A673 (cell line): ENCODE measurements around the gene ADCY4. TPM values are rescaled to one million over a fixed set of nuclear protein-coding genes. Genes with fewer than 3 reads are reported as not detected.

Experiments used
- BruUV-seq: library from RNA; stranded (reverse); fragments of 400-500 nt; replicated peaks from 2 replicates; lab custom pipeline; 2021; lab: Mats Ljungman, UMichigan
- CTCF ChIA-PET: fragments of 300-600 bp; sonication (Branson Sonifier 250); formaldehyde crosslinking; loops from one replicate; lab custom pipeline; 2022; ENCODE audit warnings: antibody characterized with exemption; lab: Charles Lee
- POLR2A ChIA-PET: fragments of 300-600 bp; sonication (Branson Sonifier 250); formaldehyde crosslinking; loops from one replicate; lab custom pipeline; 2022; ENCODE audit warnings: antibody characterized with exemption; ENCODE audit not compliant: low non-redundant PET; lab: Charles Lee
- DNase-seq: peaks from one replicate; pipeline ENCODE4 v3.0.0-alpha.2; 2015; ENCODE audit warnings: low spot score
- H3K27ac ChIP-seq: fragments of 200-600 bp; sonication (generic); 2 replicates; pipeline ENCODE4 v1.5.1; 2016; ENCODE audit warnings: mixed run types, low read depth, mild to moderate bottlenecking, mixed read lengths, antibody characterized with exemption, low read length; ENCODE audit not compliant: poor library complexity, severe bottlenecking
- H3K27me3 ChIP-seq: fragments of 200-600 bp; sonication (generic); replicated peaks from 2 replicates; pipeline ENCODE4 v1.6.1; 2017; ENCODE audit warnings: mixed run types, low read depth, mild to moderate bottlenecking, mixed read lengths, antibody characterized with exemption, low read length; ENCODE audit not compliant: insufficient read depth, poor library complexity
- H3K36me3 ChIP-seq: fragments of 200-600 bp; sonication (generic); 2 replicates; pipeline ENCODE4 v1.6.1; 2016; ENCODE audit warnings: mixed run types, mild to moderate bottlenecking, mixed read lengths, antibody characterized with exemption, low read length; ENCODE audit not compliant: insufficient read depth, poor library complexity, severe bottlenecking
- H3K4me1 ChIP-seq: fragments of 200-600 bp; sonication (generic); 2 replicates; pipeline ENCODE4 v1.6.1; 2017; ENCODE audit warnings: mixed run types, mild to moderate bottlenecking, mixed read lengths, antibody characterized with exemption, low read length; ENCODE audit not compliant: insufficient read depth, poor library complexity, severe bottlenecking
- H3K4me3 ChIP-seq: fragments of 200-600 bp; sonication (generic); 2 replicates; pipeline ENCODE4 v1.5.1; 2016; ENCODE audit warnings: low read depth, mixed run types, mild to moderate bottlenecking, mixed read lengths, low read length; ENCODE audit not compliant: poor library complexity, severe bottlenecking
- H3K9me3 ChIP-seq: fragments of 200-600 bp; sonication (generic); 2 replicates; pipeline ENCODE4 v1.6.1; 2016; ENCODE audit warnings: mixed run types, low read depth, mild to moderate bottlenecking, mixed read lengths, antibody characterized with exemption, low read length; ENCODE audit not compliant: poor library complexity, severe bottlenecking
- EZH2 ChIP-seq: fragments of 200-600 bp; sonication (generic); IDR thresholded peaks from 2 replicates; pipeline ENCODE4 v1.6.1; 2017; ENCODE audit warnings: borderline replicate concordance, low read depth, mild to moderate bottlenecking, mixed read lengths, antibody characterized with exemption, low read length; ENCODE audit not compliant: poor library complexity, severe bottlenecking
- intact Hi-C: fragments of 100-400 bp; cut with micrococcal nuclease; formaldehyde crosslinking; loops from one replicate; pipeline ENCODE4 v1.10.0; 2022; ENCODE audit not compliant: unreplicated experiment
- total RNA-seq: library from RNA; stranded (reverse); gene quantifications from 2 replicates; pipeline ENCODE4 v1.2.3, GENCODE V29; 2021
- TF ChIP-seq, protein P1 (sequence below): fragments of 300-800, 200-600 bp; sonication (generic); conservative IDR thresholded peaks from 2 replicates; pipeline ENCODE4 v1.5.1; 2017; ENCODE audit warnings: low read depth, mild to moderate bottlenecking, antibody characterized with exemption, low read length, moderate library complexity, mixed read lengths

ADCY4 gene
- total RNA-seq, 1 experiment from 2014 or later, result 0.84 TPM

DNA sequence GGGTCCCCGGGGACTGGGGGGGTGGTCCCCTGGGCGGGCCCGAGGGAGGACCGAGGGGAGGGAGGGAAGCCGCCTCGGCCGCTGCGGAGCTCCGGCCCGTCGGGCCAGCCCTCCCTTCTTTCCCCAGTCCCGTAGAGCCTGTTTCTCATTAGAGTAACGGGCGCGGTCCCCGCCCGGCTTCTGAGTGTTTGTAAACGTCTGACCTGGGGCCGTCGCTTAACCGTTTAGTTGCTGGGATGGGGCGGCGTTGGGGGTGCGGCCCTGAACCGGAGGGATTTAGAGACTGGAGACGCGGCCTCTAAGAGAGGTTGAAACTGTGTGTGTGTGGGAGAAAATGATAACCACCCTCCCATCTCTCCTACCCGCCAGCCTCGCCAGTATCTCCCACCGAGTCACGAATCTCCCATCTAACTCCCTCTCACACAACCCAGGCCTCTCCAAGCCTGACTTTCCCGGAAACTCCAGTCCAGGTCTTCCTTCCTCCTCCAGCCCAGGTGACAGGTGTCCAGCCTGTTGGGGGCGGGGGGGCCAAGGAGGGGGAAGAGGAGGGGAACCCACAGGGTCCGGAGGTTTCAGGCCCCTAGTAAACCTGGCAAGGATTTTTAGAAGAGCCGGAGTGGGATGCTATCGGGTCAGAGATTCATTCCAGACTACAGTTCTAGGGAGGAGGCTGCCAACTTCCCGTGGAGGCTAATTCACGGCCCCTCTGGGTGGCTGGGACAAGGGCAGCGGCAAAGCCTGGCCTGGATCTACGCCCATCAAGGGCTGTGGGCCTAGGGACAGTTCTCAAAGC lies 32.0 kb upstream of the ADCY4 start:
- CTCF ChIA-PET, result interaction anchor here (0.7 to 2.1 kb wide), 3 partner anchors 63 to 389 kb away, joined by 4 to 14 read pairs (median 4); partner anchors contain the start of genes CBLN3 and KHNYN
- H3K27me3 ChIP-seq, result no peaks in the 10 kb centered on the region
- H3K36me3 ChIP-seq, result no peaks in the 10 kb centered on the region
- TF ChIP-seq, protein P1, sequence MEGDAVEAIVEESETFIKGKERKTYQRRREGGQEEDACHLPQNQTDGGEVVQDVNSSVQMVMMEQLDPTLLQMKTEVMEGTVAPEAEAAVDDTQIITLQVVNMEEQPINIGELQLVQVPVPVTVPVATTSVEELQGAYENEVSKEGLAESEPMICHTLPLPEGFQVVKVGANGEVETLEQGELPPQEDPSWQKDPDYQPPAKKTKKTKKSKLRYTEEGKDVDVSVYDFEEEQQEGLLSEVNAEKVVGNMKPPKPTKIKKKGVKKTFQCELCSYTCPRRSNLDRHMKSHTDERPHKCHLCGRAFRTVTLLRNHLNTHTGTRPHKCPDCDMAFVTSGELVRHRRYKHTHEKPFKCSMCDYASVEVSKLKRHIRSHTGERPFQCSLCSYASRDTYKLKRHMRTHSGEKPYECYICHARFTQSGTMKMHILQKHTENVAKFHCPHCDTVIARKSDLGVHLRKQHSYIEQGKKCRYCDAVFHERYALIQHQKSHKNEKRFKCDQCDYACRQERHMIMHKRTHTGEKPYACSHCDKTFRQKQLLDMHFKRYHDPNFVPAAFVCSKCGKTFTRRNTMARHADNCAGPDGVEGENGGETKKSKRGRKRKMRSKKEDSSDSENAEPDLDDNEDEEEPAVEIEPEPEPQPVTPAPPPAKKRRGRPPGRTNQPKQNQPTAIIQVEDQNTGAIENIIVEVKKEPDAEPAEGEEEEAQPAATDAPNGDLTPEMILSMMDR, result no peak
- TF ChIP-seq EZH2, result no peak
- H3K4me1 ChIP-seq, result peaks cover 12% of the 10 kb centered on the region
- H3K27ac ChIP-seq, result peak overlapping the region; percentile 91
- DNase-seq, result peak; percentile 96
- no peaks in the 10 kb centered on the region for H3K9me3 ChIP-seq
- peak overlapping the region; percentile 95 for H3K4me3 ChIP-seq
- intact Hi-C loops, result loop anchor here (1.0 to 5.0 kb wide), 3 partner anchors 31 to 45 kb away; no protein-coding TSS in a partner anchor
- BruUV-seq, result no TSS peak
- POLR2A ChIA-PET, result no interaction called here

DNA sequence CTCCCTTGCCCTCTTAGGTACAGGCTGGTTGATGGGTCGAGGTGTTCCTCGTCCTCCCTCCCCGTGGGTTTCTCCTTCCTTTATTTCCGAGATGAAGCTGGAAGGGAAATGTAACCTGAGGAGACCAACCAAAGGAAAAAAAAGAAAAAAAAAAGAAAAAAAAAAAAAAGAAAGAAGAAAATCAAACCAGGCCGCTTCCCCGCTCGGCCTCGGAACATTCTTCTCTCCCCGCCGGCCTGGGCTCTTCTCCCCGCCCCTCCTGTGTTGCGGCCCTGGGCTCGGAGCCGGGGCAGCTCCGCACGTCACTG lies 31.5 kb upstream of the ADCY4 start:
- no peak for DNase-seq
- TF ChIP-seq, protein P1, result no peak
- no peak for TF ChIP-seq EZH2
- ChIA-PET CTCF (interaction anchor here (0.7 to 2.1 kb wide), 3 partner anchors 63 to 389 kb away, joined by 4 to 14 read pairs (median 4); partner anchors contain the start of genes CBLN3 and KHNYN), POLR2A (interaction anchor here (0.7 kb wide), 1 partner anchor 74 kb away, joined by 16 read pairs; no protein-coding TSS in a partner anchor)
- Histone ChIP-seq H3K4me1 (peaks cover 12% of the 10 kb centered on the region), H3K9me3 (no peaks in the 10 kb centered on the region), H3K27ac (peak overlapping the region; percentile 91), H3K27me3 (no peaks in the 10 kb centered on the region), H3K36me3 (no peaks in the 10 kb centered on the region), H3K4me3 (peak overlapping the region; percentile 95)
- BruUV-seq, result no TSS peak
- intact Hi-C loops, result loop anchor here (5.0 kb wide), 1 partner anchor 46 kb away; no protein-coding TSS in a partner anchor

DNA sequence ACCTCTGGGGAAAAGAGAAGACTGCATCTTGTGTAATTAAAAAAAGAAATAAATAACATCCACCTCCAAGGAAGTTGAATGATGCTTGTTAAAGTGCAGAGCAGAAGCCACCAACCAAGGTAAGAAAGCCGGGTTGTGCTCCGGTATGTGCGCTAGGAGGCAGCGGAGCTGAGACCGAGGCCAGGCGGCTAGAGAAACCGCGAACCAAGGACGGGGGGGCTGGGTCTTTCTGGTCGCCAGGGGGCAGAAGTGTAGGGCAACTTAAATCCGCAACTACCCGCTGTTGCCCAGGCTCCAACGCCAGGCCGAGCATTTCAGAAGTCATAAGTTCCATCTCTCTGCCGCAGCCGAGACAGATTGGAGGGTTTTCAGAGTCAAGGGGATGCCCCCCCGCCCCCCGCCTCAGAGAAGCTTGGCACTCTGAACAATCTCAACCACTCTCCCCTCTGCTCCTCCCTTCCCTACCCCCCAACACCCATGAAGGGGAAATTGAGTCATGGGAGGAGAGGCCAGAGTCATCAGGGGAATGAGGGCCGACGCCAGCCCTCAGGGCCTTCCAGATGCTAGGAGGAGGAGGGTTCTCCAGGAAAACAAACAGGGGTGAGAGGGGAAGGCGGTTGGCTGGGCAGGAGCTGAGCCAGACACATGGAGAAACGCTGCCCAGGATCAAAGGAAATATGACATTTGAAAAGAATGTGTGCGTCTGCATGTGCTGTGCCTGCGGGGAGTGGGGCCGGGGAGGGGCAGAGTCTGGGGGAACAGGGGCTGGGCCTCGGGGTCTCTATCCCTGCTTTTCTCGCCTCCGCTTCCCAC lies 30.9 kb upstream of the ADCY4 start:
- ChIA-PET CTCF (interaction anchor here (0.7 to 2.1 kb wide), 3 partner anchors 64 to 71 kb away, joined by 3 to 14 read pairs (median 4); partner anchors contain the start of genes CBLN3 and KHNYN), POLR2A (interaction anchor here (0.7 kb wide), 1 partner anchor 74 kb away, joined by 16 read pairs; no protein-coding TSS in a partner anchor)
- peak; percentile 77 for DNase-seq
- peak overlapping the region; percentile 95 for H3K4me3 ChIP-seq
- no peaks in the 10 kb centered on the region for H3K36me3 ChIP-seq
- TSS peak; percentile 89 for BruUV-seq
- TF ChIP-seq, protein P1, result peak; percentile 65
- no peak for TF ChIP-seq EZH2
- H3K27ac ChIP-seq, result peak overlapping the region; percentile 91
- intact Hi-C loops, result loop anchor here (2.0 to 5.0 kb wide), 2 partner anchors 46 to 65 kb away; no protein-coding TSS in a partner anchor
- no peaks in the 10 kb centered on the region for H3K27me3 ChIP-seq
- peaks cover 12% of the 10 kb centered on the region for H3K4me1 ChIP-seq
- H3K9me3 ChIP-seq, result no peaks in the 10 kb centered on the region
